Central memory CD8-positive, alpha-beta T cell (primary cell): ENCODE measurements around the gene PIAS4.
"Not testable (repeated sequence)": the region's sequence is repeated elsewhere in the genome, so short reads cannot be mapped to it uniquely, and the experiment has no call there.

Source experiments
- ATAC-seq: fragments of 150-1000 bp; cut with Tn5 transposase; replicated peaks from 2 replicates; pipeline ENCODE4 v1.10.0; 2022; ENCODE audit warnings: mild to moderate bottlenecking, moderate FRiP score, moderate number of reproducible peaks; ENCODE audit not compliant: poor library complexity, severe bottlenecking; ENCODE audit errors: extremely low read depth
- DNase-seq, 2 donors: peaks; one replicate each; pipeline ENCODE4 v3.0.0; 2021; ENCODE audit warnings: low spot score in 2 of 2
- H3K27ac Mint-ChIP-seq: one replicate; pipeline ENCODE4 v1.8.0; 2022; ENCODE audit warnings: low read depth, mild to moderate bottlenecking, moderate library complexity, mixed read lengths
- H3K27me3 Mint-ChIP-seq: one replicate; pipeline ENCODE4 v1.8.0; 2022; ENCODE audit warnings: mixed read lengths
- H3K36me3 Mint-ChIP-seq: one replicate; pipeline ENCODE4 v1.8.0; 2022; ENCODE audit warnings: mild to moderate bottlenecking, moderate library complexity, mixed read lengths; ENCODE audit not compliant: insufficient read depth
- H3K4me1 Mint-ChIP-seq: one replicate; pipeline ENCODE4 v1.8.0; 2022; ENCODE audit warnings: mixed read lengths
- H3K4me3 Mint-ChIP-seq: one replicate; pipeline ENCODE4 v1.8.0; 2022; ENCODE audit warnings: mild to moderate bottlenecking, moderate library complexity, mixed read lengths
- H3K9me3 Mint-ChIP-seq: one replicate; pipeline ENCODE4 v1.8.0; 2022; ENCODE audit warnings: mixed read lengths

Gene PIAS4, protein sequence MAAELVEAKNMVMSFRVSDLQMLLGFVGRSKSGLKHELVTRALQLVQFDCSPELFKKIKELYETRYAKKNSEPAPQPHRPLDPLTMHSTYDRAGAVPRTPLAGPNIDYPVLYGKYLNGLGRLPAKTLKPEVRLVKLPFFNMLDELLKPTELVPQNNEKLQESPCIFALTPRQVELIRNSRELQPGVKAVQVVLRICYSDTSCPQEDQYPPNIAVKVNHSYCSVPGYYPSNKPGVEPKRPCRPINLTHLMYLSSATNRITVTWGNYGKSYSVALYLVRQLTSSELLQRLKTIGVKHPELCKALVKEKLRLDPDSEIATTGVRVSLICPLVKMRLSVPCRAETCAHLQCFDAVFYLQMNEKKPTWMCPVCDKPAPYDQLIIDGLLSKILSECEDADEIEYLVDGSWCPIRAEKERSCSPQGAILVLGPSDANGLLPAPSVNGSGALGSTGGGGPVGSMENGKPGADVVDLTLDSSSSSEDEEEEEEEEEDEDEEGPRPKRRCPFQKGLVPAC

GRCh38 chr19:4007021-4007835 is at the start of gene PIAS4:
PIAS4 (plus strand) TSS chr19:4007736; CDS start chr19:4007761, 25 bp downstream.
- H3K27ac Mint-ChIP-seq, result peak within 1 kb of the TSS; percentile 77
- ATAC-seq, result peak; percentile 96
- H3K4me3 Mint-ChIP-seq, result peak within 1 kb of the TSS; percentile 87
- H3K4me1 Mint-ChIP-seq, result peaks cover 26% of the 10 kb centered on the region
- no peaks in the 10 kb centered on the region for H3K27me3 Mint-ChIP-seq
- DNase-seq, result peak; percentile 83 to 91
- no peaks in the 10 kb centered on the region for H3K9me3 Mint-ChIP-seq
- H3K36me3 Mint-ChIP-seq, result peaks cover 16% of the 10 kb centered on the region

DNA sequence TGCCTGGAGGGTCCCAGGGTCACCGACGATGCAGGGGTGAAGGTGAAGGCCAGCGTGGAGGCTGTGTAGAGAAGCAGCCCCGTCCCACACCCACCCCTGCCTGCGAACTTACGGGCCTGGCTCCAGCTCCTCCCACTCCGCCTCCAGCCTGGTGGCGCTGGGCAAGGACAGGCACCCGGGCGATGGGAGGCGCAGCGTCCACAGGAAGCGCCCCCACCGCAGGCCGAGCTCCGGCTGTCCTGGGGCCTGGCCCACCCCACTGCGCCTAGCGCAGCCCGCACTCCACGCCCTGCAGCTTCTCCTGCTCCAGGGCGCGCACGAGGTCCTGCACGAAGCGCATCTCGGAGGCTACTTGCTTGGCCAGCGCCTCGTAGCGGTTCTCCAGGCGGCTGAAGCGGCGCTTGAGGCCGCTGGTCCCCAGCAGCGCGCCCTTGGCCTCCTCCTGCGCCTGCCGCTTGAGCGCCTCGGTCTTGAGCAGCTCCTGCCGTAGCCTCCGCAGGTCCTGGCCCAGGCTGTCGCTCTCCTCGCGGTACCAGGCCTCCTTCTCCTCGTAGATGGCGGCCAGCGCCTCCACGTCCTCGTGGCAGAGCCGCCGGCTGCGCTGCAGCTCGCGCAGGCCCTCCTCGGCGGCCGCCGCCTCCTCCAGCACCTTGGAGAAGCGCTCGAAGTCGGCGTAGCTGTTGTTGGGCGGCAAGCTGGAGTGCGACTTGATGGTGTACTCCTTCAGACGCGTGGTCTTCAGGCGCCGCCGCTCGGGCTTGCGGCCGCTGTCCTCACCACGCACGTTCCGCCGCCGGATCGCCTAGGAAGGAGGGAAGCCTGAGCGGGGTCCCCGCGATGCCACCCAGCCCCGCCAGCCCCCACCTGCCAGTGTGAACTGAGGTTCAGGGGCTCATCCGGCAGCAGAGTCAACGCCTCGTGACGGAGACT is 48.4 kb upstream of the PIAS4 start:
- no peak for DNase-seq
- Mint-ChIP-seq H3K27ac (no peak overlapping the region), H3K27me3 (no peaks in the 10 kb centered on the region), H3K36me3 (peaks cover 32% of the 10 kb centered on the region), H3K4me1 (no peaks in the 10 kb centered on the region), H3K4me3 (no peak overlapping the region), H3K9me3 (no peaks in the 10 kb centered on the region)
- ATAC-seq, result no peak

GRCh38 chr19:3959766-3960131 is 47.8 kb upstream of the PIAS4 start:
- no peak for DNase-seq
- no peak overlapping the region for H3K27ac Mint-ChIP-seq
- no peaks in the 10 kb centered on the region for H3K27me3 Mint-ChIP-seq
- H3K4me1 Mint-ChIP-seq, result no peaks in the 10 kb centered on the region
- ATAC-seq, result no peak
- H3K36me3 Mint-ChIP-seq, result peaks cover 35% of the 10 kb centered on the region
- no peaks in the 10 kb centered on the region for H3K9me3 Mint-ChIP-seq
- H3K4me3 Mint-ChIP-seq, result no peak overlapping the region

- no peak overlapping the region for H3K4me3 Mint-ChIP-seq
- H3K36me3 Mint-ChIP-seq, result peaks cover 32% of the 10 kb centered on the region
- DNase-seq (no peak), ATAC-seq (no peak)
- H3K27me3 Mint-ChIP-seq, result no peaks in the 10 kb centered on the region
- no peak overlapping the region for H3K27ac Mint-ChIP-seq
- no peaks in the 10 kb centered on the region for H3K4me1 Mint-ChIP-seq
- no peaks in the 10 kb centered on the region for H3K9me3 Mint-ChIP-seq
These were observed 46.5 kb upstream of the PIAS4 start for GRCh38 chr19:3961007-3961406.

- ATAC-seq, result no peak
- Mint-ChIP-seq H3K27ac (no peak overlapping the region), H3K4me3 (no peak overlapping the region), H3K27me3 (no peaks in the 10 kb centered on the region), H3K4me1 (peaks cover 6% of the 10 kb centered on the region), H3K36me3 (peaks cover 21% of the 10 kb centered on the region), H3K9me3 (no peaks in the 10 kb centered on the region)
- no peak for DNase-seq
These were observed 43.9 kb upstream of the PIAS4 start for GRCh38 chr19:3963458-3964255.

DNA sequence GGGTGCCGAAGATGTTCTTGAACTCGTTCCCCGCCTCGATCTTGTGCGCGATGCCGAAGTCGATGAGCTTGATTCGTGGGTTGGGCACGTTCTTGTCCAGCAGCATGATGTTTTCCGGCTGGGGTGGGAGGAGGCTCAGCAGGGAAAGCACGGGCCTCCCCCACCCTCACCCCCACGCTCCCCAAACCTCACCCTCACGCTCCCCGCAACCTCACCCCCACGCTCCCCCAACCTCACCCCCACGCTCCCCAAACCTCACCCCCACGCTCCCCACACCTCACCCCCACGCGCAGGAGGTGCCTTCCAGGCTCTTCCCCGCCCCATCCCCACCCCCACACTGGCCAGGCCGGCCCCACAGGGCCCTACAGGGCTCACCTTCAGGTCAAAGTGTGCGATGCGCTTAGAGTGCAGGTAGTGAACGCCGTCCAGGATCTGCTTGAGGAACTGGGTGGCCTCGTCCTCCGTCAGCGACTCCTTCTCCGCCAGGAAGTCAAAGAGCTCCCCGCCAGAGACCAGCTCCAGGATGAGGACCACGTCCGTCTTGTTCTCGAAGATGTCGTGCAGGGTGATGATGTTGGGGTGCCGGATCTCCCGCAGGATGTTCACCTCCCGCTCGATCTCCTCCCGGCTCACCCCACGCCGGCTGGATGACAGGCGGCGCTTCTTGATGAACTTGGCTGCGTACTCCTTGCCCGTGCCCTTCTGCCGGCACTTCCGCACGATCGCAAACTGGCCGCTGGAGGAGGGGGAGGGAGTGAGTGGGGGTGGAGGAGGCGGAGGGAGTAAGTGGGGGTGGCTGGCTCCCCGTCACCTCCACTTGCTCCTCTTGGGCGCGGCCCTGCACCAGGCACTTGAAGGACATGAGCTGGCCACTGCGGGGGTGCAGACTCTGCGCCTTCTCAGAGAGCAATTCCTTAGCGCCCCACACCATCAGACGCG is 43.0 kb upstream of the PIAS4 start:
- no peak overlapping the region for H3K4me3 Mint-ChIP-seq
- H3K27me3 Mint-ChIP-seq, result no peaks in the 10 kb centered on the region
- no peak overlapping the region for H3K27ac Mint-ChIP-seq
- H3K36me3 Mint-ChIP-seq, result peaks cover 24% of the 10 kb centered on the region
- DNase-seq (no peak), ATAC-seq (no peak)
- no peaks in the 10 kb centered on the region for H3K9me3 Mint-ChIP-seq
- H3K4me1 Mint-ChIP-seq, result peaks cover 11% of the 10 kb centered on the region

DNA sequence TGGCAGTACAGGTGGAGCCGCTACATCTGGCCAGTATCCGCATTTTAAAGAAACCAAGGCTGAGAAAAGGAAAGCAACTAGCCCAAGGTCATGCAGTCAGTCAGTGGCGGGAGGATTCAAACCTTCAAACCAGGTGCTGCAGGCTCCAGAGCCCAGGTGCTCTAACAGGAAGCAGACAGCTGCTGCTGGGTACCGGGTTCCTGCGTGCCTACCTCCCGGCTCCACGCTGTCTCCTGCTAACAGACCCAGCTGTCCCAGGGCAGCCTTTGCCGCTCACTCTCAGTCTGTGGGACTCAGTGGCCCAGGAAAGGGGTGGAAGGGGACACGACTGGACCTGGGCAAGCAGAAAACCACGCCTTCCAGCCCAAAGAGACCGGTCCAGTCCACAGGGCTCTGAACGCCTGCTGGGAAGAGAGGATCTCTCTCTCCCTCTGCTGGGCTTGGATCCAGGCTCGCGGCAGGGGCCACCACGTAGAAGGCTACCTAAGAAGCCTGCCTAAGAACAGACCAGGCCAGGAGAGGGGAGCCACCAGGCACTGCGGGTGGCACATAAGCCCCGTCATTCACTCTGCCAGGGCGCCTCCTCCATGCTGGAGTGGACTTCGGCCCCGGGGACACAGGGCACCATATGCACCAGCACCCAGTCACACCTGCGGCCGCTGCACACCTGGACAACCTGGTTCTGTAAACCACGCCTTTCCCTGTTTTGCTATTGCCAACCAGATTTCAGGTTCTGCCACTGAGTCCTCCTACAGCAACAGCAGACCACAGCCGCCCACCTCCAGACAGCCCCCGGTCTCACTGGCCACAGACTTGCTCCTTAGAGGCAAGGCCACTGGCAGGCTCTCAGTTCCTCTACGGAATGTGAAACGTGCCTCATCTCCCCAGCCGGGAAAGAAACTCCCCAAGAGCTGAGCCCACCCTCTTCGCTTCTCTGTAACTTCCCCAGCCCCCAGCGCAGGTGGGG is 41.2 kb upstream of the PIAS4 start:
- no peak for ATAC-seq
- no peaks in the 10 kb centered on the region for H3K27me3 Mint-ChIP-seq
- peaks cover 23% of the 10 kb centered on the region for H3K4me1 Mint-ChIP-seq

DNA sequence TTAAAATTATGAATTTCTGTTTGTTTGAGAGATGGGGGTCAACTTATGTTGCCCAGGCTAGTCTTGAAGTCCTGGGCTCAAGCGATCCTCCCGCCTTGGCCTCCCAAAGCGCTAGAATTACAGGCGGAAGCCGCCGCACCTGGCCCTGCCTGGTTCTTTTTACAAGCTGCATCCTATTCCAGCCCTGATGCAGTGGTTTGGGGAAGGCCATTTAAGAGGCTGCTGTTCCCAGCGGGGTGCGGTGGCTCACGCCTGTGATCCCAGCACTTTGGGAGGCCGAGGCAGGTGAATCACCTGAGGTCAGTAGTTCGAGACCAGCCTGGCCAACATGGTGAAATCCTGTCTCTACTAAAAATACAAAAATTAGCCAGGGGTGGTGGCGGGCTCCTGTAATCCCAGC is 39.6 kb upstream of the PIAS4 start:
- peaks cover 33% of the 10 kb centered on the region for H3K36me3 Mint-ChIP-seq
- peaks cover 23% of the 10 kb centered on the region for H3K4me1 Mint-ChIP-seq
- not testable (repeated sequence) for H3K9me3 Mint-ChIP-seq, ATAC-seq, DNase-seq, H3K27ac Mint-ChIP-seq, H3K4me3 Mint-ChIP-seq, H3K27me3 Mint-ChIP-seq

More for the DNA sequence above, 41.2 kb upstream of the PIAS4 start:
- Mint-ChIP-seq H3K9me3 (no peaks in the 10 kb centered on the region), H3K36me3 (peaks cover 33% of the 10 kb centered on the region), H3K27ac (no peak overlapping the region), H3K4me3 (no peak overlapping the region)
- no peak for DNase-seq

DNA sequence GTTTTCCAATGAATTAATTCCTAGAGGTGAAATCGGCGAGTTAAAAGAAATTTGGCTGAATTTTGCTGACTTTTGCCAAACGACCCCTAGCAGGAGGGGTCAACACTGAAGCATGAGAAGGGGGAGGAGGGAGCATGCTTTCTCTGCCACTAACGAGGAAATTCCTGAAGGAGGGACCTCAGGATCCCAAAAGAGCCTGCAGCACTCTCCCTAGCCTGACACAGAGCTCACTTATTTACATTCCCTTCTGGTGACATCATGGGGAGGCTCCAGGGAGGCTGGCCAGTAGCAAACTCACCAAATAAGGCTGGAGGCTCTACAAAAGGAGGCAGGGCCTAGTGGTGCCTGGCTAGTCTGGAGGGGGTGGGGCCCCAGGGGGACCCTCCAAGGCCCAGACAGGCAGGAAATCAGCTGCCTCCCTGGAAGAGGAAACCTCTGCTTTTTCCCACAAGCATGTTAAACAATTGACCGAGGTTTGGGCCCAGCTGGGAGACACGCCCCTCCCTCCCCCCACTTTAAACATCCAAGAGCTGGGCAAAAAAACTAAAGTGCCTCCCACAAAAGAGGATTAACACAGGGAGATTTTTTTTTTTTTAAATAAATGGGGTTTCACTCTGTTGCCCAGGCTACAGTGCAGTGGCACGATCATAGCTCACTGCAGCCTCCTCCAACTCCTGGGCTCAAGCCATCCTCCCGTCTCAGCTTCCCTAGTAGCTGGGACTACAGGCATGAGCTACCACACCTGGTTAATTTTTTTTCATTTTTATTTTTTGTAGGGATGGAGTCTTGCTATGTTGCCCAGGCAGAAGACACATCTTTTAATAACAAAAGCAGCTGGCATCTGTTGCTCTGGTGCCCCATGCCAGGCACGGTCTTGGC is 38.7 kb upstream of the PIAS4 start:
- no peak overlapping the region for H3K27ac Mint-ChIP-seq
- no peak for DNase-seq
- H3K36me3 Mint-ChIP-seq, result peaks cover 31% of the 10 kb centered on the region
- no peaks in the 10 kb centered on the region for H3K9me3 Mint-ChIP-seq
- peak overlapping the region; percentile 89 for H3K4me3 Mint-ChIP-seq
- H3K4me1 Mint-ChIP-seq, result peaks cover 23% of the 10 kb centered on the region
- no peaks in the 10 kb centered on the region for H3K27me3 Mint-ChIP-seq
- ATAC-seq, result no peak
